DOHH2 (cell line): ENCODE measurements around the gene CBL.

ENCODE experiments used
- H3F3A ChIP-seq: fragments of 200-600 bp; sonication (generic), shearing (Covaris generic); 2 replicates; pipeline ENCODE4 v1.6.0; 2016; ENCODE audit warnings: antibody characterized with exemption, mild to moderate bottlenecking; ENCODE audit not compliant: control insufficient read depth, insufficient read depth
- H3K27ac ChIP-seq: fragments of 200-600 bp; sonication (generic); 2 replicates; pipeline ENCODE4 v1.5.1; 2014; ENCODE audit warnings: low read depth, mild to moderate bottlenecking, low read length, moderate library complexity
- H3K27me3 ChIP-seq: fragments of 200-600 bp; sonication (generic); 2 replicates; pipeline ENCODE4 v1.6.1; 2014; ENCODE audit warnings: mild to moderate bottlenecking, low read length, mixed read lengths; ENCODE audit not compliant: control insufficient read depth
- H3K36me3 ChIP-seq: fragments of 200-600 bp; sonication (generic); 2 replicates; pipeline ENCODE4 v1.6.1; 2014; ENCODE audit warnings: mild to moderate bottlenecking, low read length, moderate library complexity, mixed read lengths; ENCODE audit not compliant: control insufficient read depth
- H3K4me1 ChIP-seq: fragments of 200-600 bp; sonication (generic); 2 replicates; pipeline ENCODE4 v1.6.1; 2014; ENCODE audit warnings: mild to moderate bottlenecking, low read length, mixed read lengths; ENCODE audit not compliant: control insufficient read depth
- H3K4me2 ChIP-seq: fragments of 200-600 bp; sonication (generic); 2 replicates; pipeline ENCODE4 v1.6.0; 2014; ENCODE audit warnings: mild to moderate bottlenecking, low read length, moderate library complexity
- H3K4me3 ChIP-seq: fragments of 200-600 bp; sonication (generic); 2 replicates; pipeline ENCODE4 v1.5.1; 2014; ENCODE audit warnings: mild to moderate bottlenecking, low read length, mixed read lengths
- H3K79me2 ChIP-seq: fragments of 200-600 bp; sonication (generic); 2 replicates; pipeline ENCODE4 v1.6.1; 2014; ENCODE audit warnings: mild to moderate bottlenecking, low read length, mixed read lengths; ENCODE audit not compliant: control insufficient read depth
- H3K9me2 ChIP-seq: fragments of 200-600 bp; sonication (generic); replicated peaks from 2 replicates; pipeline ENCODE4 v1.6.1; 2014; ENCODE audit warnings: mild to moderate bottlenecking, low read length, mixed read lengths; ENCODE audit not compliant: control insufficient read depth
- H3K9me3 ChIP-seq: fragments of 200-600 bp; sonication (generic); 2 replicates; pipeline ENCODE4 v1.6.1; 2014; ENCODE audit warnings: antibody characterized with exemption, low read length, mixed read lengths; ENCODE audit not compliant: control insufficient read depth, insufficient read depth
- H4K20me1 ChIP-seq: fragments of 200-600 bp; sonication (generic); 2 replicates; pipeline ENCODE4 v1.6.0; 2014; ENCODE audit warnings: low read depth, mild to moderate bottlenecking, antibody characterized with exemption, low read length, moderate library complexity; ENCODE audit not compliant: control insufficient read depth, insufficient read depth
- CTCF ChIP-seq: fragments of 200-600 bp; sonication (generic); IDR thresholded peaks from one replicate; pipeline ENCODE4 v1.5.1; 2014; ENCODE audit warnings: antibody characterized with exemption, mild to moderate bottlenecking, low read depth, low read length; ENCODE audit not compliant: poor library complexity, severe bottlenecking
- EZH2phosphoT487 ChIP-seq: fragments of 200-600 bp; sonication (generic); IDR thresholded peaks from 2 replicates; pipeline ENCODE4 v1.6.1; 2017; ENCODE audit warnings: borderline replicate concordance, mild to moderate bottlenecking, antibody characterized with exemption, low read length, moderate library complexity, mixed read lengths

The CBL gene

GRCh38 chr11:119172513-119172912 is 33.6 kb upstream of the CBL start:
- H3K79me2 ChIP-seq: 0 out of 2 replicates have a peak, but pooled peaks cover 3% of the 10 kb centered on the region
- H3K4me2 ChIP-seq: no peak overlapping the region
- H3K36me3 ChIP-seq: no peaks in the 10 kb centered on the region
- H3K27me3 ChIP-seq: no peaks in the 10 kb centered on the region
- H4K20me1 ChIP-seq: no peaks in the 10 kb centered on the region
- H3K9me3 ChIP-seq: no peaks in the 10 kb centered on the region
- H3K4me3 ChIP-seq: no peak overlapping the region
- H3K9me2 ChIP-seq: no peaks in the 10 kb centered on the region
- no peak overlapping the region for H3K27ac ChIP-seq
- H3K4me1 ChIP-seq: peaks cover 6% of the 10 kb centered on the region
- peaks cover 11% of the 10 kb centered on the region for H3F3A ChIP-seq
- TF ChIP-seq EZH2phosphoT487 (no peak), CTCF (no peak)

GRCh38 chr11:119173453-119173852 is 32.7 kb upstream of the CBL start:
- Histone ChIP-seq H3K9me2 (no peaks in the 10 kb centered on the region), H3K9me3 (no peaks in the 10 kb centered on the region), H3F3A (peaks cover 11% of the 10 kb centered on the region), H3K4me2 (no peak overlapping the region), H3K4me1 (peaks cover 10% of the 10 kb centered on the region), H3K4me3 (no peak overlapping the region), H3K79me2 (0 out of 2 replicates have a peak, but pooled peaks cover 3% of the 10 kb centered on the region), H3K36me3 (0 out of 2 replicates have a peak, but pooled peaks cover 3% of the 10 kb centered on the region), H3K27ac (no peak overlapping the region), H4K20me1 (no peaks in the 10 kb centered on the region), H3K27me3 (no peaks in the 10 kb centered on the region)
- no peak for TF ChIP-seq EZH2phosphoT487
- TF ChIP-seq CTCF: no peak

- Histone ChIP-seq H3K4me3 (no peak overlapping the region), H3K27ac (no peak overlapping the region), H3K79me2 (no peaks in the 10 kb centered on the region), H3K4me2 (no peak overlapping the region), H4K20me1 (no peaks in the 10 kb centered on the region), H3K9me2 (no peaks in the 10 kb centered on the region), H3K27me3 (no peaks in the 10 kb centered on the region), H3F3A (0 out of 2 replicates have a peak, but pooled peaks cover 3% of the 10 kb centered on the region), H3K9me3 (no peaks in the 10 kb centered on the region), H3K36me3 (0 out of 2 replicates have a peak, but pooled peaks cover 3% of the 10 kb centered on the region), H3K4me1 (peaks cover 4% of the 10 kb centered on the region; the same call in 1 of the 2 replicates)
- TF ChIP-seq CTCF (no peak), EZH2phosphoT487 (no peak)
Measured at GRCh38 chr11:119175493-119176077, 30.6 kb upstream of the CBL start.
